HepG2 (cell line): ENCODE results near the gene AGRN. TPM values are rescaled to one million over a fixed set of nuclear protein-coding genes. Genes with fewer than 3 reads are reported as not detected.

ENCODE experiments used
- ATF3 ChIP-seq: sonication (generic); formaldehyde crosslinking; IDR thresholded peaks from 2 replicates; pipeline ENCODE4 v1.4.0; 2020; ENCODE audit warnings: missing genetic modification reagents
- CEBPB ChIP-seq: IDR thresholded peaks from 2 replicates; pipeline ENCODE4 v1.6.1; 2011; ENCODE audit warnings: low read depth, low read length, improper control_type of control experiment, borderline replicate concordance
- CEBPG ChIP-seq: IDR thresholded peaks from 2 replicates; pipeline ENCODE4 v1.6.1; 2016
- CSRNP2 ChIP-seq: sonication (generic); formaldehyde crosslinking; conservative IDR thresholded peaks from 2 replicates; pipeline ENCODE4 v1.8.0; 2022; ENCODE audit warnings: low read depth, missing genetic modification reagents
- DMAP1 ChIP-seq: IDR thresholded peaks from 2 replicates; pipeline ENCODE4 v1.6.1; 2016
- HMG20B ChIP-seq: conservative IDR thresholded peaks from 2 replicates; pipeline ENCODE4 v1.6.1; 2016; ENCODE audit warnings: missing genetic modification reagents, missing compliant biosample characterization
- HNRNPUL1 ChIP-seq: fragments of 200-400 bp; formaldehyde crosslinking; IDR thresholded peaks from 2 replicates; pipeline ENCODE4 v1.6.1; 2017; ENCODE audit warnings: low read depth, mild to moderate bottlenecking, low read length, moderate library complexity
- PLSCR1 ChIP-seq: sonication (generic); formaldehyde crosslinking; IDR thresholded peaks from 2 replicates; pipeline ENCODE4 v1.5.0; 2020; ENCODE audit warnings: missing genetic modification reagents, mild to moderate bottlenecking, borderline replicate concordance
- SALL2 ChIP-seq: sonication (generic); formaldehyde crosslinking; IDR thresholded peaks from 2 replicates; pipeline ENCODE4 v1.8.1; 2023; ENCODE audit warnings: mild to moderate bottlenecking, missing genetic modification reagents, inconsistent platforms
- SOX6 ChIP-seq, 2 experiments: fragments of 450-650 bp in 1 of 2; sonication (generic) in 1 of 2; formaldehyde crosslinking in 1 of 2; IDR thresholded peaks; 2 replicates each; pipeline versions ENCODE4 v1.4.0 to v1.6.1; 2017 to 2020; ENCODE audit warnings: antibody characterized with exemption in 1 of 2, mild to moderate bottlenecking in 1 of 2, missing genetic modification reagents in 1 of 2
- TEAD2 ChIP-seq: sonication (generic); formaldehyde crosslinking; IDR thresholded peaks from 2 replicates; pipeline ENCODE4 v1.9.0; 2021; ENCODE audit warnings: missing genetic modification reagents
- TP53 ChIP-seq: sonication (generic); formaldehyde crosslinking; conservative IDR thresholded peaks from 2 replicates; pipeline ENCODE4 v1.4.0; 2020; ENCODE audit warnings: missing genetic modification reagents
- XRCC5 ChIP-seq: fragments of 200-400 bp; formaldehyde crosslinking; optimal IDR thresholded peaks from 2 replicates; pipeline ENCODE3; 2017; ENCODE audit warnings: mild to moderate bottlenecking, low read length
- ZBTB3 ChIP-seq: sonication (generic); formaldehyde crosslinking; IDR thresholded peaks from 2 replicates; pipeline ENCODE4 v1.4.0; 2020; ENCODE audit warnings: low read depth, mild to moderate bottlenecking, moderate library complexity, missing genetic modification reagents, borderline replicate concordance
- ZBTB39 ChIP-seq: sonication (generic); formaldehyde crosslinking; IDR thresholded peaks from 2 replicates; pipeline ENCODE4 v1.5.0; 2020; ENCODE audit warnings: missing genetic modification reagents
- ZFP41 ChIP-seq: sonication (generic); formaldehyde crosslinking; IDR thresholded peaks from 2 replicates; pipeline ENCODE4 v1.4.0; 2020; ENCODE audit warnings: mild to moderate bottlenecking, missing genetic modification reagents, borderline replicate concordance
- ZNF101 ChIP-seq: sonication (generic); formaldehyde crosslinking; IDR thresholded peaks from 2 replicates; pipeline ENCODE4 v1.4.0; 2020; ENCODE audit warnings: mild to moderate bottlenecking, low read depth, missing genetic modification reagents, borderline replicate concordance
- ZNF512B ChIP-seq: sonication (generic); formaldehyde crosslinking; IDR thresholded peaks from 2 replicates; pipeline ENCODE4 v1.5.1; 2020; ENCODE audit warnings: missing genetic modification reagents, mild to moderate bottlenecking, borderline replicate concordance
- ZNF644 ChIP-seq: IDR thresholded peaks from 2 replicates; pipeline ENCODE4 v1.6.1; 2016; ENCODE audit warnings: low read depth
- ZNF660 ChIP-seq: sonication (generic); formaldehyde crosslinking; IDR thresholded peaks from 2 replicates; pipeline ENCODE4 v1.5.1; 2020; ENCODE audit warnings: mild to moderate bottlenecking, low read depth, missing genetic modification reagents, borderline replicate concordance
- ZNF878 ChIP-seq: sonication (generic); formaldehyde crosslinking; IDR thresholded peaks from 2 replicates; pipeline ENCODE4 v1.8.1; 2023; ENCODE audit warnings: mild to moderate bottlenecking, missing genetic modification reagents, moderate library complexity
- polyA plus RNA-seq, 8 experiments: library from polyadenylated mRNA; depleted of rRNA in 3 of 8; stranded (reverse) in 7 of 8; unstranded in 1 of 8; fragments of >200 nt; fragmentation: Illumina TruSeq in 4 of 8; extraction: Trizol in 4 of 8; gene quantifications; 2 replicates each; pipeline versions ENCODE4 v1.2.1 to v1.2.3, GENCODE V29; 2011 to 2016; ENCODE audit warnings: low read depth in 4 of 8, missing spikeins in 1 of 8, mixed read lengths in 1 of 8; ENCODE audit not compliant: insufficient read depth in 1 of 8
- total RNA-seq, 5 experiments: library from RNA; depleted of rRNA; stranded (reverse); fragments of >200 nt; fragmentation: Illumina TruSeq; extraction: Trizol; gene quantifications; 2 replicates each; pipeline ENCODE4 v1.2.3, GENCODE V29; 2016; ENCODE audit warnings: low read depth in 1 of 5

The AGRN gene
- total and polyA plus RNA-seq, 2 of the 13 experiments (the other 11 are each of a cell fraction or from before 2014, with no cell fraction given), result 29.8 to 65.2 TPM

- TF ChIP-seq HNRNPUL1 (no peak), HMG20B (no peak), ZNF878 (CRISPR knock-in tag) (no peak), TP53 (CRISPR knock-in tag) (no peak), XRCC5 (no peak), PLSCR1 (CRISPR knock-in tag) (no peak), ZFP41 (no peak), ZBTB3 (CRISPR knock-in tag) (no peak), ZNF644 (CRISPR knock-in tag) (no peak), CSRNP2 (CRISPR knock-in tag) (no peak), TEAD2 (CRISPR knock-in tag) (no peak), SOX6 (IDR thresholded peaks at IDR 0.05) (no peak), SOX6 (CRISPR knock-in tag; IDR thresholded peaks at IDR 0.05) (peak; percentile 51; the same call in 1 of the 2 replicates), CEBPG (no peak), ZNF101 (no peak), ATF3 (no peak), SALL2 (no peak), CEBPB (no peak), ZNF512B (no peak), DMAP1 (CRISPR knock-in tag) (no peak), ZNF660 (no peak), ZBTB39 (CRISPR knock-in tag) (0 out of 2 replicates have a peak, but pooled peaks have one; percentile 60)
Observed at GRCh38 chr1:1037366-1038327, 17.7 kb downstream of the AGRN start (continued).
